ENCODE results near the gene FYCO1. TPM values are rescaled to one million over a fixed set of nuclear protein-coding genes. Genes with fewer than 3 reads are reported as not detected.

The FYCO1 gene
- total and polyA plus RNA-seq, 5 donors, result 62.7 to 114 (median 85.8) TPM

- no peak for DNase-seq
- no peaks in the 10 kb centered on the region for H3K4me1 ChIP-seq (ENCODE audit: control insufficient read depth, insufficient read depth, low read length)
- ATAC-seq, result no peak
- no peaks in the 10 kb centered on the region for H3K9me3 ChIP-seq (ENCODE audit: control insufficient read depth, low read length)
- intact Hi-C loops (cut with DNase I), result no loop called here
- no peaks in the 10 kb centered on the region for H3K27me3 ChIP-seq (ENCODE audit: control insufficient read depth, insufficient read depth)
- H3K27ac ChIP-seq (ENCODE audit: low read length), result no peak overlapping the region
- 72% methylated on average over 4 of the region's 4 CpGs for WGBS
- H3K4me3 ChIP-seq (ENCODE audit: low read length), result no peak overlapping the region
Observed at GRCh38 chr3:45910892-45911291, 84.7 kb downstream of the FYCO1 start.

GRCh38 chr3:45909542-45909941 is 86.1 kb downstream of the FYCO1 start:
- no peaks in the 10 kb centered on the region for H3K27me3 ChIP-seq (ENCODE audit: control insufficient read depth, insufficient read depth)
- intact Hi-C loops (cut with DNase I), result loop anchor here in 1 of 4 donors (10.0 kb wide), 1 partner anchor 1595 kb away; no protein-coding TSS in a partner anchor
- ATAC-seq, result no peak
- H3K4me1 ChIP-seq (ENCODE audit: control insufficient read depth, insufficient read depth, low read length), result no peaks in the 10 kb centered on the region
- H3K9me3 ChIP-seq (ENCODE audit: control insufficient read depth, low read length), result no peaks in the 10 kb centered on the region
- no peak for DNase-seq
- WGBS, result 81% methylated on average over 6 of the region's 6 CpGs
- H3K4me3 ChIP-seq (ENCODE audit: low read length), result no peak overlapping the region
- no peak overlapping the region for H3K27ac ChIP-seq (ENCODE audit: low read length)

- intact Hi-C loops (cut with DNase I), result loop anchor here in 1 of 4 donors (10.0 kb wide), 1 partner anchor 1596 kb away; no protein-coding TSS in a partner anchor
- H3K4me1 ChIP-seq (ENCODE audit: control insufficient read depth, insufficient read depth, low read length), result no peaks in the 10 kb centered on the region
- no peaks in the 10 kb centered on the region for H3K27me3 ChIP-seq (ENCODE audit: control insufficient read depth, insufficient read depth)
- no peak for ATAC-seq
- 75% methylated on average over 7 of the region's 7 CpGs for WGBS
- H3K9me3 ChIP-seq (ENCODE audit: control insufficient read depth, low read length), result no peaks in the 10 kb centered on the region
- no peak overlapping the region for H3K27ac ChIP-seq (ENCODE audit: low read length)
- H3K4me3 ChIP-seq (ENCODE audit: low read length), result no peak overlapping the region
- DNase-seq, result no peak
Observed at GRCh38 chr3:45908761-45909160, 86.9 kb downstream of the FYCO1 start.

DNA sequence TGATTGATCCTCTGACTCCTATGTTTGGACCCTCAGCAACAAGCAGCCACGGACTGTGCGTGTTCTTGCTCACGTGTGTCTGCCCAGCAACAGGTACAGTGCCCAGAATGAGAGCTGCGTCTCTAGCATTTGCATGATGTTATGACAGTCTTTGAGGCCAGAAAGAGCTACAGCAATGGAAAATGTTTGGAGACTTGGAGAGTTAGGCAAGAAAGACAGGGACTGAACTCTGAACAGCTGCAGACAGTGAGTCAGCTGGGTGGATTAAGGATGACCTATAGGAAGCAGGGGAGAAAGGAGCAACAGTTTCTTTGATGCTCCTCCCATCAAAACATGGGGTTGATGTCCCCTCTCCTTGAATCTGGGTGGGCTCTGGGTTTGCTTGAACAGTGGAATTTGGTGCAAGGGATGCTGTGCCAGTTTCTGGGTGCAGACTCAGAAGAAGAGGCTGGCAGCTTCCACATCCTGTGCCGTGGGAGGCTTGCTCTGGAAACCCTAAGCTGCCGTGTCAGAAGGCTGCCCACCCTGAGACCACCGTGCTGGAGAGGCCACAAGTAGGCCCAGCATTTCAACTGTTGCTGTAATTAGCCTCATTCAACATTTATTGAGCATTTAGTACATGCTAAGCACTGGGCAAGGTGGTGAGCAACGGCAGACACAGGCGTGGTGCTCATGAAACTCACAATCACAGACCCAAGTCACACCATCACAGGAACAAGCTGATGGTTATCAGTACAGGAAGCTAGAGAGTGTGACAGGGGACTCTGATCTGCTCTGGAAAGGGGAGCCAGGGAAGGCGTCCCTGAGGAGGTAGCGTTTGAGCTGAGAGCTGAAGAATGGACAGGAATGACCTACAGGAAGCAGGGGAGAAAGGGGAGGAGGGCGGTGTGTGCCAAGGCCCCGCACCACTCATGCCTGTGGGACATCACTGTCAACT is 87.6 kb downstream of the FYCO1 start:
- Histone ChIP-seq H3K27me3 (ENCODE audit: control insufficient read depth, insufficient read depth) (no peaks in the 10 kb centered on the region), H3K9me3 (ENCODE audit: control insufficient read depth, low read length) (no peaks in the 10 kb centered on the region), H3K4me1 (ENCODE audit: control insufficient read depth, insufficient read depth, low read length) (no peaks in the 10 kb centered on the region), H3K4me3 (ENCODE audit: low read length) (no peak overlapping the region), H3K27ac (ENCODE audit: low read length) (no peak overlapping the region)
- 65% methylated on average over 13 of the region's 13 CpGs for WGBS
- DNase-seq, result no peak
- no peak for ATAC-seq
- intact Hi-C loops (cut with DNase I), result loop anchor here in 1 of 4 donors (10.0 kb wide), 1 partner anchor 1597 kb away; no protein-coding TSS in a partner anchor

DNA sequence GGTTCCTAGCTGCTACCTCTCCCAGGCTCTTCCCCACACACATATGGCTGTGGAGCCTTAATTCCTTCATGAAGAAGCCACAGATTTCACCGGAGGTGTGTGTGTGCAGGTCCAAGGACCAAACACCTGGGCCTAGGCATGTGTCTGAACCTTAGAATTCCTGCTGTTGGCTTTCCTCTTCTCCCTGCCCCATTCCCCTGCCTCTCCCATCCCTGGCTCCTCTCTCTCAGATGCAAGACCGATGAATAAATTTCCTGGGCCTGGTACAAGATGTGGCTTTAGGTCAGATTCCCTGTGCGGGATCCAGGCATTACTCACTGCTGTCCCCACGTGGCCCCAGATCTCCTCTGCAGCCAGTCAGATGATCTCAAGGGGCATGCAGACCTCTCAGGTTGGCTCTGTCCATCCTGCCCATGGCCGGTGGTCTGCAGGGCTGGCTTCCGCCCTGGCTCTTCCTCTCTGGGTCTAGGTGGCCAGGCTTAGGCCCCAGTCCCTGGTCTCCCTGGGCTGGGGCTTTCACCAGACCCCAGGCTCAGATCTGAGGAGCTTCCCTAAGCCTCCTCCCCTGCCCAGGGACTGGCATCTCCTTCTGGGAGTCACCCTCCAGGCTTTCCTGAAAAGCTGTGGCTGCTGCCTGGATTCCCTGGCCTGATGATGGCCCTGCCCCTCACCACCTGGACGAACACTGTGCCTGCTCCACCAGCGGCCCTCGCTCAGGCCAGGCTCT is 88.8 kb downstream of the FYCO1 start:
- Histone ChIP-seq H3K9me3 (ENCODE audit: control insufficient read depth, low read length) (no peaks in the 10 kb centered on the region), H3K27me3 (ENCODE audit: control insufficient read depth, insufficient read depth) (no peaks in the 10 kb centered on the region), H3K27ac (ENCODE audit: low read length) (no peak overlapping the region), H3K4me3 (ENCODE audit: low read length) (no peak overlapping the region), H3K4me1 (ENCODE audit: control insufficient read depth, insufficient read depth, low read length) (no peaks in the 10 kb centered on the region)
- 66% methylated on average over 9 of the region's 9 CpGs for WGBS
- DNase-seq (no peak), ATAC-seq (no peak)
- intact Hi-C loops (cut with DNase I), result loop anchor here in 1 of 4 donors (10.0 kb wide), 1 partner anchor 1598 kb away; no protein-coding TSS in a partner anchor

- intact Hi-C loops (cut with DNase I), result loop anchor here in 1 of 4 donors (10.0 kb wide), 1 partner anchor 1599 kb away; no protein-coding TSS in a partner anchor
Observed at GRCh38 chr3:45905755-45906154, 89.9 kb downstream of the FYCO1 start.

DNA sequence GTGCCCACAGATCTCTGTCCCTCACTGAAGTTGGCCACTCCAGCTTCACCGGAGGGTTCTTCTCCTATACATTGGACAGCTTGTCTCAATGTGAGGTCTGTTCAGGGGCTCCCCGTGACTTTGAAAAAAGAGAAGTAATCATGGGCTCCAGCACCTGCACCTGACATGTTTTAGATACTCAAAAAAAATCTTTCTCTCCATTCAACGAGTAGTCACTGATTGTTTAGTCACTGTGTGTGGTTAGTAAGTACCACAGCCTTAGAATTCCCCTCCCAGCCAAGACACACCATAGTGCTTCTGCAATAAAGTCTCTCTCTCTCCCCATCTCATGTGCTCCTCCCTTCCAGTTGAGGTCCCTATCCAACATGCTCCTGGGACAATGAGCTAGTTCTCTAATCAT is 90.7 kb downstream of the FYCO1 start:
- H3K27ac ChIP-seq (ENCODE audit: low read length), result no peak overlapping the region
- no peaks in the 10 kb centered on the region for H3K9me3 ChIP-seq (ENCODE audit: control insufficient read depth, low read length)
- H3K27me3 ChIP-seq (ENCODE audit: control insufficient read depth, insufficient read depth), result no peaks in the 10 kb centered on the region
- H3K4me1 ChIP-seq (ENCODE audit: control insufficient read depth, insufficient read depth, low read length), result no peaks in the 10 kb centered on the region
- no peak for DNase-seq
- intact Hi-C loops (cut with DNase I), result loop anchor here in 1 of 4 donors (10.0 kb wide), 1 partner anchor 1600 kb away; no protein-coding TSS in a partner anchor
- ATAC-seq, result no peak
- 89% methylated on average over 3 of the region's 3 CpGs for WGBS
- no peak overlapping the region for H3K4me3 ChIP-seq (ENCODE audit: low read length)

More at GRCh38 chr3:45905755-45906154, 89.9 kb downstream of the FYCO1 start:
- Histone ChIP-seq H3K27me3 (ENCODE audit: control insufficient read depth, insufficient read depth) (no peaks in the 10 kb centered on the region), H3K9me3 (ENCODE audit: control insufficient read depth, low read length) (no peaks in the 10 kb centered on the region), H3K27ac (ENCODE audit: low read length) (no peak overlapping the region), H3K4me3 (ENCODE audit: low read length) (no peak overlapping the region), H3K4me1 (ENCODE audit: control insufficient read depth, insufficient read depth, low read length) (no peaks in the 10 kb centered on the region)
- no peak for DNase-seq
- 79% methylated on average over 3 of the region's 3 CpGs for WGBS
- no peak for ATAC-seq

DNA sequence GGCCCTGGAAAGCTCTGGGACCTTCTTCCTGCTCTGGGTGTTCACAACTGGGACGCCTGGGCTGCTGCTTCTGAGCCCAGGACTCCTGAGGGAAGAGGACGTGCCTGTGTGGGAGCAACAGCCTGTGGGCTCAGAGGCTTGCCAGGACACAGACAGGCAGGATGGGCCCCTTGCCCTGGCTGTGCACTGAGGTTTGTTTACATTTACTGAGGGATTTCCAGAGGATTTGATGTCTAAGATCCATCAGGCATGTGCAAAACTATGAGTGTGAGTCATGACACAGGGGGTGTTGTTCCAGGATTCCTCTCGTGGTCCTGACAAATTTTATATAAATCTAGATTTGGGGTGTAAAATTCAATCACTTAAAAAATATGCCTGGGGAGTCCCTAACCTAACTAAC is 98.7 kb downstream of the FYCO1 start:
- ATAC-seq (no peak), DNase-seq (no peak)
- WGBS, result 47% methylated on average over 3 of the region's 3 CpGs
- Histone ChIP-seq H3K27ac (ENCODE audit: low read length) (no peak overlapping the region), H3K9me3 (ENCODE audit: control insufficient read depth, low read length) (no peaks in the 10 kb centered on the region), H3K4me1 (ENCODE audit: control insufficient read depth, insufficient read depth, low read length) (no peaks in the 10 kb centered on the region), H3K4me3 (ENCODE audit: low read length) (no peak overlapping the region), H3K27me3 (ENCODE audit: control insufficient read depth, insufficient read depth) (no peaks in the 10 kb centered on the region)
- intact Hi-C loops (cut with DNase I), result no loop called here

DNA sequence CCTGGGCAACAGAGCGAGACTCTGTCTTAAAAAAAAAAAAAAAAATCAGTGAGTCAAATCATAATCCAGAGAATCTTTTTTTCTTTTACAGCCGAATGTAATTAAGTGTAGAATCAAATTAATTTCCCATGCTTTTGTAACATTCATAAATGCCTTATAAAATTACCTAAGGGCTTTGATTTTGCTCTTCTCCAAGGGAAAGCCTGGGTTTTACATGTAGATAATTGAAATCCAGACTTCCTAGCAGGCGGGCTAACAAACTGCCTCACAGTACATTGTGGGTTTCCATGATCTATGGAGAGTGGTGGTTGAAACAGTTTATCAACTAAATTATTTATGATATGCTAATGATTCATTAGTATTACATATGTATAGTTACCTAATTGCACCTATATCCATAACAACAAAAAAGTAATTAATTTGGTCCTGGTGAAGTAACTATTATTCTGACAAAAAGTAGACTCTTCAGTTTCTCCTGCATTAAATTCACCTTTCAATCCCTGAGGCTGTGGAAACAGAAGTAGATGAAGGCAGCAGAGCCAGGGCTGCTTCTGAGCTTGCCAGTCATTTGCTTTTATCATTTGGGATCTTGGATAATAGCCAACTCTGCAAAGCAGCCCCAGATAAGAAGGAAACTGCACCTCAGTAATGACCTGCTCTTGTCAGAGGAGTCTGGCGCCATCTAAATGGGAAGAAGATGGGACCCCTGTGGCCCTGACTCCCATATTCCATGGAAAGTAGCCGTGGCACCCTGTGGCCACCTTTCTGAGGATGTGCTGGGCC is 99.7 kb downstream of the FYCO1 start:
- DNase-seq, result no peak
- H3K4me1 ChIP-seq (ENCODE audit: control insufficient read depth, insufficient read depth, low read length), result no peaks in the 10 kb centered on the region
- intact Hi-C loops (cut with DNase I), result no loop called here
- no peak overlapping the region for H3K27ac ChIP-seq (ENCODE audit: low read length)
- no peak overlapping the region for H3K4me3 ChIP-seq (ENCODE audit: low read length)
- H3K9me3 ChIP-seq (ENCODE audit: control insufficient read depth, low read length), result no peaks in the 10 kb centered on the region
- H3K27me3 ChIP-seq (ENCODE audit: control insufficient read depth, insufficient read depth), result no peaks in the 10 kb centered on the region
- ATAC-seq, result no peak
- 90% methylated on average over 5 of the region's 5 CpGs for WGBS

DNA sequence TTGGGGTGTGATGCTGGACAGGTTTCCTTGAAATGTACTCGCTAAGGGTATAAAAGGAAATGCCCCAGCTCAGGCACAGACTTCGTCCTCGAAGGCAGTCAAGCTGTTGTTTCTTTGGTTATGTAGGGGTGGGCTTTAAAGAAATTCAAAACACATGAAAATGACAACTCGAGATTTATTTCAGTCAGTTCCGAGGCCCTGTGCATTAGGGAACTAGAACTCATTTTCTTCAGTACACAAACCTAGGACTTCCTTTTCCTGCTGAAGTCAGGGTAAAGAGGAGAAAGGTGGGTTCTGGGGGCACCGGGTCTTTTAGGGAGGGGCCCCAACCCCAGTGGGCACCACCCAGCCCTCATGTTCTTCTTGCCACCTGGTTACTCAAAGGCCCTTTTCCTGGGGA is 101.6 kb downstream of the FYCO1 start:
- Histone ChIP-seq H3K27ac (ENCODE audit: low read length) (no peak overlapping the region), H3K27me3 (ENCODE audit: control insufficient read depth, insufficient read depth) (no peaks in the 10 kb centered on the region), H3K4me3 (ENCODE audit: low read length) (no peak overlapping the region), H3K4me1 (ENCODE audit: control insufficient read depth, insufficient read depth, low read length) (no peaks in the 10 kb centered on the region), H3K9me3 (ENCODE audit: control insufficient read depth, low read length) (no peaks in the 10 kb centered on the region)
- intact Hi-C loops (cut with DNase I), result no loop called here
- ATAC-seq, result no peak
- WGBS, result 76% methylated on average over 6 of the region's 6 CpGs
- no peak for DNase-seq
